Measurements from ENCODE around the gene SLC6A9.
A peak's percentile ranks its signal among the peaks of the same experiment; 100 is the strongest.

Gene SLC6A9

DNA sequence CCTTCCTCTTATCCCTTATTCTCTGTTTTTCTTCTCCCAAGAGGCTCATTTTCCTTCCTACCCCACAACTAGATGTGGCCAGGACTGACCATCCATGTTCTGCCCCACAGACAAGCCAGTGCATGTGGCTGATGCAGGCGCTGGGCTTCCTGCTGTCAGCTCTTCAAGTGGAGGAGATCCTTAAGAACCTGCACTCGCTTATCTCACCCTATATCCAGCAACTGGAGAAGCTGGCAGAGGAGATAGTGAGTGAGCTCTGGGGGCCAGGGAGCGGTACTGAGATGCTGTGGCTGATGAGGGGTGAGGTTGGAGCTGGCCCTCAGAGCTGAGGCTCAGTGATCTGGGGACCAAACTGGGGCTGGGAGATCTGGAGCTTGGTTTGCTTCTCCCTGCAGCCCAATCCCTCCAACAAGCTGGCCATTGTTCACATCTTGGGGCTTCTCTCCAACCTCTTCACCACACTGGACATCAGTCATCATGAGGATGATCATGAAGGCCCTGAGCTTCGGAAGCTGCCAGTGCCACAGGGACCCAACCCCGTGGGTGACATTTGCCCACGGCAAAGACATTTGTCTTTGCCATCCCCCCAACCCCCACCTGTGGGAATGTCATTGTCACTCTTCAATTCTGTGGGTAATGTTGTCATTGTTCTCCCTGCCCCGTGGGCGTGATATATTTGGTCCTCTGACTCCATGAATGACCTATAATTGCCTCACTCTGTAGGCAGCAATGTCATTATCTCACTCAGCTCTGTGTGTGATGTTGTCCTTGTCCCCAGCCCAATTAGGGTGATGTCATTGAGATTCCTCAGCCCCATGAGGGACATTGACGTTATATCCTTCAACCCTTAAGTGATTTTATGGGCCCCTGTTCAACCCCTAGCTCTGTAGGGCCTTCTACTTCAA, 72.7 kb downstream of the SLC6A9 start:
- H3K27ac ChIP-seq = no peak overlapping the region
- H3K4me3 ChIP-seq = no peak overlapping the region

- H3K4me3 ChIP-seq = no peak overlapping the region
- no peak overlapping the region for H3K27ac ChIP-seq
These were observed 73.7 kb downstream of the SLC6A9 start for GRCh38 chr1:43957407-43958040.

DNA sequence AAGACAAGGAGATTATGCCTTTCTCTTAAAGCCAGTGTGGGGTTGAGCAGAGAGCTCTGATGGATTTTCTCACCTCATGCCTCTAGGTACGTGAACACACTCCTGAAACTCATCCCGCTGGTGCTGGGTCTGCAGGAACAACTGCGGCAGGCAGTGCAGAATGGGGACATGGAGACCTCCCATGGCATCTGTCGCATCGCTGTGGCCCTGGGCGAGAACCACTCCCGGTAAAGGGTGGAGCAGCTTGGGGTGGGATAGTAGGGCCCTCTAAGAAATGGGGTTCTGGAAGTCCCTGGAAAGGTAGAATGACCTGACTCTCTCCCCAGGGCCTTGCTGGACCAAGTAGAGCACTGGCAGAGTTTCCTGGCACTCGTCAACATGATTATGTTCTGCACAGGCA, 75.0 kb downstream of the SLC6A9 start:
- H3K4me3 ChIP-seq = no peak overlapping the region
- no peak overlapping the region for H3K27ac ChIP-seq

- H3K27ac ChIP-seq = no peak overlapping the region
- no peak overlapping the region for H3K4me3 ChIP-seq
These were observed 77.2 kb downstream of the SLC6A9 start for GRCh38 chr1:43954036-43954435.

DNA sequence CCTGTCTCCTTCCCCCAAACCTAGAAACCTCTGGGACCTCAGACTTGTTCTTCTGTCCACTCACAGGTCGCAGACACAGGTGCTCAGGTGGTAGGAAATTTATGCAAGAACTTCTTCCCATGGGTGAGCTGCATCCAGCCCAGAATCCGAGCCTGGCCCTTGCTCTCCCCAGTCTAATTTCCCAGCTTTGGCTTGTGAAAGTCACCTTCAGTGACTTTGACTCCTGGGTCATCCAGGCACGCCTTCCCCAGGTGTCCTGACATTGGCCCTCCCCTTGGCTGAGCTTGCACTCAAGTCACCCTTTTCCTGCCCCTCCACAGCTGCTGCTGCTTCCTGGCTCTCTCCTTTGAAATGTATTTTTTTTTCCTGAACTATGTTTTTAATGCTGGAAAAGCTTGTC, 77.9 kb downstream of the SLC6A9 start:
- H3K4me3 ChIP-seq = no peak overlapping the region
- H3K27ac ChIP-seq = no peak overlapping the region

DNA sequence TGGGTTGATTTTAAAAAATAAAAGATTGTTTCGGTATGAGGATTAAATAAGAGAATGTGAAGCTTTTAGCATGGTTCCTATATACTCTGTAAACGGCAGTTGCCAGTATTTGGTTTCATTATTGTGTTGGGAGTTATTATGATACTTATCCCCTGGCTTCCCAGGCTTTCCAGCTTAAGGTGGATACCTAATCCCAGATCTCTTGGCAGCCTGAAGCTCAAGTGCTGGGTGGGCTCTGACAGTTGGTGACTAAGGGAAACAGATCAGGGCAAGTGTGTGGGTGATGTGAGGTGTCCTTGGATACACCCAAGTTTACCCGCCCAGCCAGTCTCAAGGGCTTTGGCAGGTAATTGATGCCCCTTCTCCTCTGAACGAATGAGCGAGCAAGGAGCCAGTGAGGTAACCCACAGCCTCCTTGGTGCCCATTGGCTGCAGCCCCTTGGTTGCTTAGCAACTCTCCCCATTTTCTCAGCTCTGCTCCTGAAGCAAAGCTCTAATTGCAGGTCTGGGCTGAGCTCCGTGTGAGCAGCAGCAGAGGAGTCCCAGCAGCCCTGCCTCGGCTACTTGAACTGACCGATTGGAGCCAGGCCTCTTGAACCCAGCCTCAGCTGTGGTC, 78.4 kb downstream of the SLC6A9 start:
- Histone ChIP-seq H3K4me3 (no peak overlapping the region), H3K27ac (no peak overlapping the region)

DNA sequence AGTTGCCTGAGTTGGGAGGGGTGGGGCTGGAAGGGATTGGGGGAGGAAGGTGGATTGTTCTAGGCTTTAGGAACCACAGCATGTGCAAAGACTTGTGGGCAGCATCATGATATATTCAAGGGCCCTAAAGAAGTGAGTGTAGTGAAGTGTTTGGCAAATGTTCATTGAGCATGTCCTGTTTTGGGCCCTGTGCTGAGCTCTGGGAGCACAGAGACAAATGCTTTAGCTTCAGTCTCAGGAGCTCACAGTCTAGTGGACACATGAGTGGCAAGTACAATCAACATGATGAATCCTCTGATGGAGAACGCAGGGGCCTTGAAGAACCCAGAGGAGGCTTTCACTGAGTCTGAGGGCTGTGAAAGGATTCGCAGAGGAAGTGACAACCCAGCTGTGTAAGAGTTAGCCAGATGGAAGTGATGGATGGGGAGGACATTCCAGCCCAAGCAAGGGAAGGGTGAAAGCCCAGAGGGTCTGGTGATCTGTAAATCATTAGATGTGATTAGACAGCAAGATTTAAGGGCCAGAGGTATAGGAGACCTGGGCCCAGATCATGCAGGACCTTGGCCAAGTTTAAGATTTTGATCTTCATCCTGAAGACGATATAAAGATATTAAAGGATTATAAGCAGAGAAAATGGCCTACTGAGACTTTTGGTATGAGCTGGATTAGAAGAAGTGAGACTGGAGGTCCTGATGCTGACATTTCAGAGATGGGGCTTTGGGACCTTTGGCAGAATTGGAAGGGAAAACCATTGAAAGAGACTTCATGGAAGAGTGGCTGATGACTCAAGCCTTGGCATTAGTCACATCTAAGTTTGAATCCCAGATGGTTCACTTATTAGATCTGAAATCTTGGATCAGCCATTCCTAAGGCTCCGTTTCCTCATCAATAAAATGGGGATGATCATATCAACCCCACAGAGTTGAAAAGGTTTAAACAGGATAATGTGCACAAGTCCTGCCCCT, 80.0 kb downstream of the SLC6A9 start:
- no peak overlapping the region for H3K27ac ChIP-seq
- no peak overlapping the region for H3K4me3 ChIP-seq

GRCh38 chr1:43949678-43950077, 81.6 kb downstream of the SLC6A9 start:
- H3K4me3 ChIP-seq = no peak overlapping the region
- no peak overlapping the region for H3K27ac ChIP-seq

GRCh38 chr1:43947874-43948437, 83.3 kb downstream of the SLC6A9 start:
- H3K27ac ChIP-seq = peak overlapping the region in 11 of 21 experiments; percentile 84 to 99 (median 98)

GRCh38 chr1:43947061-43947873, 84.0 kb downstream of the SLC6A9 start:
- Histone ChIP-seq H3K4me3 (peak overlapping the region; percentile 58 to 86 (median 64)), H3K27ac (peak overlapping the region; percentile 84 to 100 (median 99))

More at GRCh38 chr1:43947874-43948437, 83.3 kb downstream of the SLC6A9 start:
- H3K4me3 ChIP-seq = peak overlapping the region in 6 of 7 experiments; percentile 58 to 71 (median 63)

All from skin epidermis (tissue), 12 donors.